Panc1 (cell line): ENCODE measurements around the gene LRRC3.

Experiments
- CTCF ChIP-seq: fragments of 450-650 bp; IDR thresholded peaks from 2 replicates; pipeline ENCODE4 v1.5.1; 2017; ENCODE audit warnings: mild to moderate bottlenecking
- POLR2AphosphoS5 ChIP-seq: IDR thresholded peaks from 2 replicates; pipeline ENCODE4 v1.6.1; 2012; ENCODE audit warnings: mild to moderate bottlenecking, low read depth, low read length, moderate library complexity
- TF ChIP-seq, protein P1 (sequence below), 2 experiments: IDR thresholded peaks; 2 replicates each; pipeline ENCODE4 v1.6.1; 2011 to 2012; ENCODE audit warnings: low read depth in 2 of 2, control low read depth in 1 of 2, low read length in 1 of 2, mild to moderate bottlenecking in 1 of 2, moderate library complexity in 1 of 2; ENCODE audit not compliant: insufficient read depth in 1 of 2

DNA sequence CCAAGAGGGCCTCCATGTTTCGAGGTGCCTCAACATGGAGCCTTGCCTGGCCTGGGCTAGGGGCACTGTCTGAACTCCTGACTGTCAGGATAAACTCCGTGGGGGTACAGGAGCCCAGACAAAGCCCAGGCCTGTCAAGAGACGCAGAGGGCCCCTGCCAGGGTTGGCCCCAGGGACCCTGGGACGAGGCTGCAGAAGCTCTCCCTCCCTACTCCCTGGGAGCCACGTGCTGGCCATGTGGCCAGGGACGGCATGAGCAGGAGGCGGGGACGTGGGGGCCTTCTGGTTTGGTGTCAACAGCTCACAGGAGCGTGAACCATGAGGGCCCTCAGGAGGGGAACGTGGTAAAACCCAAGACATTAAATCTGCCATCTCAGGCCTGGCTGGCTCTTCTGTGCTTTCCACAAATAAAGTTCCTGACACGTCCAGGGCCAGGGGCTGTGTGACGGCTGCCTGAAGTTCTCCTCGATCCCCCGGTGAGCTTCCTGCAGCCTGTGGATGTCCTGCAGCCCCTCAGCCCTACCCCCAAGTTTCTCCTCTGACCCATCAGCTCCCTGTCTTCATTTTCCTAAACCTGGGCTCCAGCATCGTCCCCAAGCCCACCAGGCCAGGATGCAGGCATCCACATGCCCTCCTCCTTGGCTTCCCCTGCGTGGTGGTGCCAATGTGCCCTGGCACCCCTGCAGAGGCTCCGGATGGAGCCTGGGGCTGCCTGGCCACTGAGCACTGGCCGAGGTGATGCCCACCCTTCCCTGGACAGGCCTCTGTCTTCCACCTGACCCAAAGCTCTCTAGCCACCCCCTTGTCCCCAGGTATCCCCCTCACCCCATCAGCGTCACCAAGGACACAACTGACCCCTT, 12.8 kb upstream of the LRRC3 start:
- no peak for TF ChIP-seq CTCF
- TF ChIP-seq POLR2AphosphoS5: no peak
- TF ChIP-seq, protein P1, sequence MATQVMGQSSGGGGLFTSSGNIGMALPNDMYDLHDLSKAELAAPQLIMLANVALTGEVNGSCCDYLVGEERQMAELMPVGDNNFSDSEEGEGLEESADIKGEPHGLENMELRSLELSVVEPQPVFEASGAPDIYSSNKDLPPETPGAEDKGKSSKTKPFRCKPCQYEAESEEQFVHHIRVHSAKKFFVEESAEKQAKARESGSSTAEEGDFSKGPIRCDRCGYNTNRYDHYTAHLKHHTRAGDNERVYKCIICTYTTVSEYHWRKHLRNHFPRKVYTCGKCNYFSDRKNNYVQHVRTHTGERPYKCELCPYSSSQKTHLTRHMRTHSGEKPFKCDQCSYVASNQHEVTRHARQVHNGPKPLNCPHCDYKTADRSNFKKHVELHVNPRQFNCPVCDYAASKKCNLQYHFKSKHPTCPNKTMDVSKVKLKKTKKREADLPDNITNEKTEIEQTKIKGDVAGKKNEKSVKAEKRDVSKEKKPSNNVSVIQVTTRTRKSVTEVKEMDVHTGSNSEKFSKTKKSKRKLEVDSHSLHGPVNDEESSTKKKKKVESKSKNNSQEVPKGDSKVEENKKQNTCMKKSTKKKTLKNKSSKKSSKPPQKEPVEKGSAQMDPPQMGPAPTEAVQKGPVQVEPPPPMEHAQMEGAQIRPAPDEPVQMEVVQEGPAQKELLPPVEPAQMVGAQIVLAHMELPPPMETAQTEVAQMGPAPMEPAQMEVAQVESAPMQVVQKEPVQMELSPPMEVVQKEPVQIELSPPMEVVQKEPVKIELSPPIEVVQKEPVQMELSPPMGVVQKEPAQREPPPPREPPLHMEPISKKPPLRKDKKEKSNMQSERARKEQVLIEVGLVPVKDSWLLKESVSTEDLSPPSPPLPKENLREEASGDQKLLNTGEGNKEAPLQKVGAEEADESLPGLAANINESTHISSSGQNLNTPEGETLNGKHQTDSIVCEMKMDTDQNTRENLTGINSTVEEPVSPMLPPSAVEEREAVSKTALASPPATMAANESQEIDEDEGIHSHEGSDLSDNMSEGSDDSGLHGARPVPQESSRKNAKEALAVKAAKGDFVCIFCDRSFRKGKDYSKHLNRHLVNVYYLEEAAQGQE (IDR thresholded peaks at IDR 0.05; ENCODE audit: insufficient read depth in 1 of 2, low read depth in 2 of 2, low read length in 1 of 2): no peak
